Astrocyte of the spinal cord (primary cell): Measurements from ENCODE around the gene CABP4.

Experiments used
- DNase-seq: peaks from one replicate; pipeline ENCODE4 v3.0.0; 2011; ENCODE audit warnings: low read depth, low spot score
- H3K4me3 ChIP-seq: 2 replicates; pipeline ENCODE4 v1.5.1; 2011; ENCODE audit warnings: low read depth, mild to moderate bottlenecking, low read length, moderate library complexity
- CTCF ChIP-seq: IDR thresholded peaks from 2 replicates; pipeline ENCODE4 v1.5.1; 2012; ENCODE audit warnings: low read depth, mild to moderate bottlenecking, low read length, inconsistent platforms
- in situ Hi-C: cut with HindIII; loops from 2 replicates; pipeline ENCODE4 v1.10.0; 2017; ENCODE audit warnings: low sequenced_read_pairs

CABP4 gene

DNA sequence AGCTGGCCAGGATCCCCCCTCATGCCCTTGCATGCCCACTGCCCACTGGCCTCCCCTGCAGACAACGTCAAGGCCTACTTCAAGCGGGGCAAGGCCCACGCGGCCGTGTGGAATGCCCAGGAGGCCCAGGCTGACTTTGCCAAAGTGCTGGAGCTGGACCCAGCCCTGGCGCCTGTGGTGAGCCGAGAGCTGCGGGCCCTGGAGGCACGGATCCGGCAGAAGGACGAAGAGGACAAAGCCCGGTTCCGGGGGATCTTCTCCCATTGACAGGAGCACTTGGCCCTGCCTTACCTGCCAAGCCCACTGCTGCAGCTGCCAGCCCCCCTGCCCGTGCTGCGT, 35.5 kb downstream of the CABP4 start:
- H3K4me3 ChIP-seq, result no peak overlapping the region
- TF ChIP-seq CTCF, result no peak
- in situ Hi-C loops, result no loop called here
- DNase-seq, result no peak

DNA sequence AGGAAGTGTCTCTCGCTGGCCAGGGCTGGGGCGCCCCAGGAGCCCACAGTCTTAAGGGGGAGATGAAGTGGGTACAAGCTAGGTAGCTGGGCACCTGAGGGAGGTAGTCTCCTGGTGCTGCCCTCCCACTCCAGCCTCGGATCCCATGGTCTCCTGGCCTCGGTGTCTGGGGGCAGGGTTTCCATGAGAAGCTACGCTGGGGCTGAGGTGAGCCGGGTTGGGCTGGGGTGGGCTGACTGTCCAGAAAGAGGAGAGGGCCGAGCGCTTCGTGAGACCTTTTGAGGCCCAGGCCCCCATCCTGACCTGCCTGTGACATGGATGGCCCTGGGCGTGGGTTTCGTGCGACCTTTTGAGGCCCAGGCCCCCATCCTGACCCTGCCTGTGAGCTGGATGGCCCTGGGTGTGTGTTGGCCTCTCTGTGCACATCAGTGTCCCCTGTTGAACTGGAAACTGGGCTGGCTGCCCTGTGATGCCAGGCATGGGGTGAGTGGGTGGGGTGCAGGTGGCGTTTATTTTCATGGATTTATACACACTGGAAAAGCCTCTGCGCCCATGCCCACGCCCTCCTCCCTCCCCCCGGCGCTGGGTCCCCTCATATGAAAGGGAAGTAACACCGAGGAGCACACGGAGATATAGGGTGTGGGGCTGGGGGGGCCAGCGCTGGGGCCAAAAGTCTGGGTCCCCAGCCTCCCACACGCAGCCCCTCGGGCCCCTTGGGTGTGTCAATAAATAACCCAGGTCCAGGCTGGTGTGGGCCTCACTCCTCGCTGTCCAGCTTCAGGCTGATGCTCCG, 36.3 kb downstream of the CABP4 start:
- in situ Hi-C loops, result no loop called here
- TF ChIP-seq CTCF, result no peak
- DNase-seq, result no peak
- no peak overlapping the region for H3K4me3 ChIP-seq

DNA sequence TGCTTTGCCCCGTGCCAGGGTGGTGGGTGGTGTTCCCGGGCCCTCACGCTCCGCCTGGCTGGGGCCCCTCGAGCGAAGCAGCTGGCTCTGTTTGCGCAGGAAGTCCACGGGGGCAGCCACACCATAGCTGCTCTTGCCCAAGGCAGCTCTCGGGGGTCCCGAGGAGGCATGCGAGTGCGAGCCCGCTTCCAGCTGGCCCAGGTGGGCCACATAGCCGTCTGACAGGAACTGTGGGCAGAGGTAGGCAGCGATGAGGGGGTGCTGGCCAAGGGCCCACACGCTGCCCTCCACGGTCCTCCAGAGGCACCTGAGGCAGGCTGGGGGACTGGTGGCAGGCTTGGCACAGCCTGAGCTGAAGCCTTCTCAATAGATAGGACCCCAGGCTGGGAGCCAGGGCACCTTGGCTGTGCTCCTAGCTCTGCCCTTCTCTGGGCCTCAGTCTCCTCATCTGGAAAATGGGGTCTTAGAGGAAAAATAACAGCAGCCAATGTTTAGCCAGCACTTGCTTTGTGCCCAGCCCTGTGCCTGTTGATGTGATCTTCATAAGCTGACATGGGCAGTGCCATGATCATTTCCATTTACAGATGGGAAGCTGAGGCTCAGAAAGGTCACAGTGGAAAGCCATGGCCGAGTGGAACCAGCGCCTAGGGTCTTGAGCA, 37.0 kb downstream of the CABP4 start:
- TF ChIP-seq CTCF, result no peak
- H3K4me3 ChIP-seq, result no peak overlapping the region
- in situ Hi-C loops, result no loop called here
- no peak for DNase-seq

GRCh38 chr11:67492801-67493547, 37.8 kb downstream of the CABP4 start:
- no peak overlapping the region for H3K4me3 ChIP-seq
- no peak for TF ChIP-seq CTCF
- in situ Hi-C loops, result no loop called here
- no peak for DNase-seq

DNA sequence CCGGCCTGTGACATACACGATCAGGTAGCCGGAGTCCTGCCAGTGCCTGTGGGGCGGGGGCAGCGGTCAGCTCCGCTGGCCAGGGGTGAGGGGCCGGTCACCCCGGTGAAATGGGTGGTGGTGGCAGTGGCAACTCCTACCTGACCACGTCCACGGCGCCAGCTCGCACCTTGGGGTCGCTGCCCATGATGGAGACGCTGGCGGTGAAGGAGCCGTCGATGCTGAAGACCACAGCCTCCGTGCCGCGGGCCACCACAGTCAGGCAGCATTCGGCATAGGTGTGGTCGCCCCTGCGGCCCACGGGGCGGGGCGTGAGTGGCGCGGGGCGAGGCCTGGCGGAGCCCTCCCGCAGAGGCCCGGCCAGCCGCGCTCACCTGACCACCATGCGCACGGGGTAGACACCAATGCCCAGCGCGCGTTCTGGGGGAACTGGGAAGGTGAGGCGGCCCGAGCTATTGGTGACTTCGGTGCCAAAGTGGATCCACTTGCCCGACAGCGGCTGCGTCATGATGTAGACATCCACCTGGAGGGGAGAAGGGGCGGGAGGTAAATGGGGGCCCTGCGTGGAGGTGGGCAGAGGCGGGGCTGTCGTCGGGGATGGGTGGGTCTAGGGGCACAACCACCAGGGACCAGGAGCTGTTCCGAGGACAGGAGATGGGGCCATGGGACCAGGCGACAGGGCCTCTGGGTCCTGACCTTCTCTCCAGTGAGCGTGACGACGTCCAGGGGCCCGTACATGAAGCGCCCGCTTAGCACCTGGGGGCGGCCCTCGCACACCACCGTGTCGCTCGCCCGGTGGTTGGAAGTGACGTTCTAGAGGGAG, 38.6 kb downstream of the CABP4 start:
- in situ Hi-C loops, result no loop called here
- no peak overlapping the region for H3K4me3 ChIP-seq
- DNase-seq, result no peak
- no peak for TF ChIP-seq CTCF
